ENCODE results near the gene SLBP.

SLBP gene

GRCh38 chr4:1695913-1696312 lies 16.2 kb downstream of the SLBP start:
- no peak overlapping the region for H3K27ac ChIP-seq
- TF ChIP-seq CTCF (conservative IDR thresholded peaks at IDR 0.05): no peak

- peak overlapping the region; percentile 21; the same call in 1 of the 2 replicates for H3K27ac ChIP-seq
- TF ChIP-seq CTCF (conservative IDR thresholded peaks at IDR 0.05): peak; percentile 92
Observed at GRCh38 chr4:1693131-1693896, 18.8 kb downstream of the SLBP start.

GRCh38 chr4:1691737-1692373 lies 20.3 kb downstream of the SLBP start:
- no peak for TF ChIP-seq CTCF (conservative IDR thresholded peaks at IDR 0.05)
- no peak overlapping the region for H3K27ac ChIP-seq

- H3K27ac ChIP-seq: no peak overlapping the region
- TF ChIP-seq CTCF (conservative IDR thresholded peaks at IDR 0.05): no peak
Observed at GRCh38 chr4:1690698-1691097, 21.4 kb downstream of the SLBP start.

- H3K27ac ChIP-seq: no peak overlapping the region
- TF ChIP-seq CTCF (conservative IDR thresholded peaks at IDR 0.05): no peak
Observed at GRCh38 chr4:1686440-1687036, 25.6 kb downstream of the SLBP start.

- peak overlapping the region; percentile 81 for H3K27ac ChIP-seq
Observed at GRCh38 chr4:1685235-1686150, 26.6 kb downstream of the SLBP start.

More at GRCh38 chr4:1685235-1686150, 26.6 kb downstream of the SLBP start:
- TF ChIP-seq CTCF (conservative IDR thresholded peaks at IDR 0.05): no peak
